Neural progenitor cell (in vitro differentiated cells): ENCODE measurements around the gene GPR156. TPM values are rescaled to one million over a fixed set of nuclear protein-coding genes. Genes with fewer than 3 reads are reported as not detected.

Experiments
- DNase-seq: peaks from one replicate; pipeline ENCODE4 v3.0.0-alpha.2; 2016; ENCODE audit warnings: low spot score
- H2AFZ ChIP-seq: fragments of 200-600 bp; sonication (generic); replicated peaks from 2 replicates; pipeline ENCODE4 v1.6.1; 2016; ENCODE audit warnings: antibody characterized with exemption
- H3F3A ChIP-seq: fragments of 200-600 bp; sonication (generic); 2 replicates; pipeline ENCODE4 v1.6.1; 2016; ENCODE audit warnings: antibody characterized with exemption, low read depth
- H3K27ac ChIP-seq: fragments of 200-600 bp; sonication (generic); 2 replicates; pipeline ENCODE4 v1.5.1; 2016; ENCODE audit warnings: mild to moderate bottlenecking
- H3K27me3 ChIP-seq: fragments of 200-600 bp; sonication (generic); 2 replicates; pipeline ENCODE4 v1.6.1; 2016; ENCODE audit warnings: mild to moderate bottlenecking, moderate library complexity
- H3K36me3 ChIP-seq: fragments of 200-600 bp; sonication (generic); 2 replicates; pipeline ENCODE4 v1.5.1; 2016
- H3K4me1 ChIP-seq: fragments of 200-600 bp; sonication (generic); 2 replicates; pipeline ENCODE4 v1.6.1; 2016; ENCODE audit warnings: mixed run types
- H3K4me2 ChIP-seq: fragments of 200-600 bp; sonication (generic); 2 replicates; pipeline ENCODE4 v1.6.1; 2016
- H3K4me3 ChIP-seq: fragments of 200-600 bp; sonication (generic); 2 replicates; pipeline ENCODE4 v1.5.1; 2016
- H3K79me2 ChIP-seq: fragments of 200-600 bp; sonication (generic); 2 replicates; pipeline ENCODE4 v1.6.1; 2016; ENCODE audit warnings: low read depth
- H3K9ac ChIP-seq: fragments of 200-600 bp; sonication (generic); 2 replicates; pipeline ENCODE4 v1.6.1; 2016
- H3K9me3 ChIP-seq: fragments of 200-600 bp; sonication (generic); 2 replicates; pipeline ENCODE4 v1.5.1; 2016; ENCODE audit warnings: low read depth
- H4K20me1 ChIP-seq: fragments of 200-600 bp; sonication (generic); 2 replicates; pipeline ENCODE4 v1.6.1; 2016; ENCODE audit warnings: low read depth
- H3K27ac Mint-ChIP-seq: 3 replicates; pipeline ENCODE4 v1.8.0; 2021; ENCODE audit warnings: mixed read lengths
- H3K27me3 Mint-ChIP-seq: 2 replicates; pipeline ENCODE4 v1.8.0; 2022; ENCODE audit warnings: low read depth, mild to moderate bottlenecking, inconsistent platforms, moderate library complexity, mixed read lengths; ENCODE audit not compliant: insufficient read depth
- H3K36me3 Mint-ChIP-seq: 3 replicates; pipeline ENCODE4 v1.8.0; 2021; ENCODE audit warnings: mixed read lengths
- H3K4me1 Mint-ChIP-seq: 3 replicates; pipeline ENCODE4 v1.8.0; 2021; ENCODE audit warnings: mixed read lengths
- H3K4me3 Mint-ChIP-seq: 3 replicates; pipeline ENCODE4 v1.8.0; 2021; ENCODE audit warnings: mild to moderate bottlenecking, moderate library complexity, mixed read lengths
- H3K9me3 Mint-ChIP-seq: 3 replicates; pipeline ENCODE4 v1.8.0; 2020; ENCODE audit warnings: mixed read lengths
- CTCF ChIP-seq: fragments of 200-600 bp; sonication (generic); IDR thresholded peaks from 2 replicates; pipeline ENCODE4 v1.5.1; 2017; ENCODE audit warnings: antibody characterized with exemption, mild to moderate bottlenecking
- EZH2 ChIP-seq: fragments of 200-600 bp; sonication (generic); IDR thresholded peaks from 2 replicates; pipeline ENCODE4 v1.6.1; 2017; ENCODE audit warnings: antibody characterized with exemption, mild to moderate bottlenecking, moderate library complexity
- EZH2phosphoT487 ChIP-seq: fragments of 200-600 bp; sonication (generic); IDR thresholded peaks from 2 replicates; pipeline ENCODE4 v1.6.1; 2017; ENCODE audit warnings: antibody characterized with exemption
- total RNA-seq: library from RNA; depleted of rRNA; stranded (reverse); fragments of >200 nt; gene quantifications from 2 replicates; pipeline ENCODE4 v1.2.3, GENCODE V29; 2015; ENCODE audit warnings: low replicate concordance

GPR156 gene
- total RNA-seq, 1 donor from 2014 or later = 2.2 TPM

GRCh38 chr3:120171134-120171873, 113.7 kb downstream of the GPR156 start:
- Histone ChIP-seq H3K9ac (no peak overlapping the region), H3K4me2 (no peak overlapping the region), H3K4me1 (no peaks in the 10 kb centered on the region), H3K79me2 (no peaks in the 10 kb centered on the region), H4K20me1 (no peaks in the 10 kb centered on the region), H3F3A (no peaks in the 10 kb centered on the region), H3K9me3 (no peaks in the 10 kb centered on the region), H3K27ac (no peak overlapping the region), H3K4me3 (no peak overlapping the region), H3K36me3 (no peaks in the 10 kb centered on the region), H2AFZ (no peak overlapping the region), H3K27me3 (no peaks in the 10 kb centered on the region)
- H3K27ac Mint-ChIP-seq = no peak overlapping the region
- H3K9me3 Mint-ChIP-seq = no peaks in the 10 kb centered on the region
- TF ChIP-seq EZH2phosphoT487 = no peak
- no peak for TF ChIP-seq EZH2
- TF ChIP-seq CTCF = no peak
- no peak overlapping the region for H3K4me3 Mint-ChIP-seq
- peaks cover 2% of the 10 kb centered on the region for H3K27me3 Mint-ChIP-seq
- no peak for DNase-seq
- no peaks in the 10 kb centered on the region for H3K36me3 Mint-ChIP-seq
- no peaks in the 10 kb centered on the region for H3K4me1 Mint-ChIP-seq

- TF ChIP-seq CTCF (no peak), EZH2phosphoT487 (no peak), EZH2 (no peak)
- H3K79me2 ChIP-seq = no peaks in the 10 kb centered on the region
- H3K9ac ChIP-seq = no peak overlapping the region
- H3K36me3 Mint-ChIP-seq = no peaks in the 10 kb centered on the region
- H3K27ac Mint-ChIP-seq = no peak overlapping the region
- no peaks in the 10 kb centered on the region for H3K27me3 ChIP-seq
- H3F3A ChIP-seq = no peaks in the 10 kb centered on the region
- H3K9me3 Mint-ChIP-seq = no peaks in the 10 kb centered on the region
- no peak overlapping the region for H3K4me2 ChIP-seq
- H3K27ac ChIP-seq = no peak overlapping the region
- H3K9me3 ChIP-seq = no peaks in the 10 kb centered on the region
- no peak overlapping the region for H2AFZ ChIP-seq
- no peaks in the 10 kb centered on the region for H3K4me1 ChIP-seq
- no peaks in the 10 kb centered on the region for H3K36me3 ChIP-seq
- H3K4me3 Mint-ChIP-seq = no peak overlapping the region
- H3K4me1 Mint-ChIP-seq = no peaks in the 10 kb centered on the region
- no peaks in the 10 kb centered on the region for H4K20me1 ChIP-seq
- no peaks in the 10 kb centered on the region for H3K27me3 Mint-ChIP-seq
- DNase-seq = no peak
- H3K4me3 ChIP-seq = no peak overlapping the region
These were observed 114.8 kb downstream of the GPR156 start for GRCh38 chr3:120170223-120170622.

- H3K27ac Mint-ChIP-seq = no peak overlapping the region
- Histone ChIP-seq H3K27ac (no peak overlapping the region), H4K20me1 (no peaks in the 10 kb centered on the region), H3K79me2 (no peaks in the 10 kb centered on the region), H3K9ac (no peak overlapping the region), H3K36me3 (no peaks in the 10 kb centered on the region), H3K27me3 (no peaks in the 10 kb centered on the region), H2AFZ (no peak overlapping the region), H3K4me3 (no peak overlapping the region), H3F3A (no peaks in the 10 kb centered on the region), H3K9me3 (no peaks in the 10 kb centered on the region), H3K4me2 (no peak overlapping the region), H3K4me1 (no peaks in the 10 kb centered on the region)
- TF ChIP-seq EZH2phosphoT487 = no peak
- TF ChIP-seq EZH2 = no peak
- no peak for TF ChIP-seq CTCF
- no peaks in the 10 kb centered on the region for H3K36me3 Mint-ChIP-seq
- no peaks in the 10 kb centered on the region for H3K9me3 Mint-ChIP-seq
- H3K4me3 Mint-ChIP-seq = no peak overlapping the region
- no peaks in the 10 kb centered on the region for H3K27me3 Mint-ChIP-seq
- no peak for DNase-seq
- no peaks in the 10 kb centered on the region for H3K4me1 Mint-ChIP-seq
These were observed 115.6 kb downstream of the GPR156 start for GRCh38 chr3:120169407-120169806.
